SJCRH30 (cell line): Measurements from ENCODE around the gene PRKCE. TPM values are rescaled to one million over a fixed set of nuclear protein-coding genes. Genes with fewer than 3 reads are reported as not detected.

Source experiments
- DNase-seq, 2 experiments: peaks; one replicate each; pipeline ENCODE4 v3.0.0-alpha.2; 2015 to 2020
- H3K27ac ChIP-seq: fragments of 250-450 bp; sonication (Bioruptor Pico); 2 replicates; pipeline ENCODE4 v1.5.1; 2020; ENCODE audit warnings: mild to moderate bottlenecking, moderate library complexity
- H3K27me3 ChIP-seq: fragments of 250-450 bp; sonication (Bioruptor Pico); 2 replicates; pipeline ENCODE4 v1.5.1; 2020; ENCODE audit warnings: mild to moderate bottlenecking, moderate library complexity
- H3K36me3 ChIP-seq: fragments of 250-450 bp; sonication (Bioruptor Pico); 2 replicates; pipeline ENCODE4 v1.5.1; 2020; ENCODE audit warnings: mild to moderate bottlenecking, moderate library complexity
- H3K4me1 ChIP-seq: fragments of 250-450 bp; sonication (Bioruptor Pico); 2 replicates; pipeline ENCODE4 v1.5.1; 2020; ENCODE audit warnings: mild to moderate bottlenecking, moderate library complexity
- H3K4me3 ChIP-seq: fragments of 250-450 bp; sonication (Bioruptor Pico); 2 replicates; pipeline ENCODE4 v1.5.1; 2020; ENCODE audit warnings: mild to moderate bottlenecking, moderate library complexity
- H3K9me3 ChIP-seq: fragments of 250-450 bp; sonication (Bioruptor Pico); replicated peaks from 2 replicates; pipeline ENCODE4 v1.5.1; 2020; ENCODE audit warnings: mild to moderate bottlenecking, moderate library complexity
- total RNA-seq: library from RNA; depleted of rRNA; stranded (reverse); fragments of >200 nt; shearing (Covaris generic); gene quantifications from 2 replicates; pipeline ENCODE4 v1.2.3, GENCODE V29; 2014

PRKCE gene
- total RNA-seq, 1 experiment from 2014 or later = 11.9 TPM

DNA sequence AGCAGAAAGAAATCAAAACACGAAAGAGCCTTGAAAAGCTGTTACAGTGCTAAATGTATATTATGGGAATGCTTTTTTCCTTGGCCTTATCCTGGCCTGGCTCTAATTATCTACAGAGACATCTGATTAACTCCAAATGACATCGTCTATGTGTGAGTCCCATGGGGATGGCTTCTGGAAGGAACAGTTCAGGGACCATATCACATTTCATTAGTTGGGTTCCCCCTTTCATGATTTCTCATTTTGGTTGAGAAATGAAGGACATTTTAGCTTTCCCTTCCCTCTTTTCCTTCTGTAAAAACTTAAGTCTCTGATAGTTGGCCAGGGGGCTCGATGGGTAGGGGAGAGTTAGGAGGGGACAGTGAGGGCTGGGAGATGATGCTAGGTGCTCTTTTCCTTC lies 116.7 kb downstream of the PRKCE start:
- H3K36me3 ChIP-seq = no peaks in the 10 kb centered on the region
- H3K27ac ChIP-seq = no peak overlapping the region
- no peak overlapping the region for H3K4me3 ChIP-seq
- H3K4me1 ChIP-seq = peaks cover 9% of the 10 kb centered on the region; the same call in 1 of the 2 replicates
- H3K27me3 ChIP-seq = no peaks in the 10 kb centered on the region
- no peaks in the 10 kb centered on the region for H3K9me3 ChIP-seq
- DNase-seq = no peak

DNA sequence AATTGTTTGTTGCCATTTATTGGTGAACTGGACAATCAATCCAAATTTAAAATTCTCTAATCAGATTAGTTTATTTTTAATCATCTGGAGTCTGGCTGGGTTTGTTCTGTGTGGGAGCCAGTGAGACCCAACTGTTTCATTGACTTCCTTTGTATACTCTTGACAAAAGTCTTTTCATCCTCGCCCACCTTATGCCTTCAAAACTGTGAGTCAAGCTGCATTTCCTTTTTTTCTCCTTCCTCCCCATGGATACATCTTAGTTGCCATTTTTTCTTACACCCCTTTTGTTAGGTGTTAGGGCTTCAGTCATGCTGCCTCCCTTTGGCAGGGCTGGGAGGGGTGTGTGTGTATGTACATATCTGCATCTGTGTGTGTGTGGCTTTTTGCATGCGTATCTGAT lies 117.6 kb downstream of the PRKCE start:
- Histone ChIP-seq H3K9me3 (no peaks in the 10 kb centered on the region), H3K27ac (no peak overlapping the region), H3K36me3 (no peaks in the 10 kb centered on the region), H3K27me3 (no peaks in the 10 kb centered on the region), H3K4me3 (no peak overlapping the region), H3K4me1 (peaks cover 9% of the 10 kb centered on the region; the same call in 1 of the 2 replicates)
- no peak for DNase-seq

DNA sequence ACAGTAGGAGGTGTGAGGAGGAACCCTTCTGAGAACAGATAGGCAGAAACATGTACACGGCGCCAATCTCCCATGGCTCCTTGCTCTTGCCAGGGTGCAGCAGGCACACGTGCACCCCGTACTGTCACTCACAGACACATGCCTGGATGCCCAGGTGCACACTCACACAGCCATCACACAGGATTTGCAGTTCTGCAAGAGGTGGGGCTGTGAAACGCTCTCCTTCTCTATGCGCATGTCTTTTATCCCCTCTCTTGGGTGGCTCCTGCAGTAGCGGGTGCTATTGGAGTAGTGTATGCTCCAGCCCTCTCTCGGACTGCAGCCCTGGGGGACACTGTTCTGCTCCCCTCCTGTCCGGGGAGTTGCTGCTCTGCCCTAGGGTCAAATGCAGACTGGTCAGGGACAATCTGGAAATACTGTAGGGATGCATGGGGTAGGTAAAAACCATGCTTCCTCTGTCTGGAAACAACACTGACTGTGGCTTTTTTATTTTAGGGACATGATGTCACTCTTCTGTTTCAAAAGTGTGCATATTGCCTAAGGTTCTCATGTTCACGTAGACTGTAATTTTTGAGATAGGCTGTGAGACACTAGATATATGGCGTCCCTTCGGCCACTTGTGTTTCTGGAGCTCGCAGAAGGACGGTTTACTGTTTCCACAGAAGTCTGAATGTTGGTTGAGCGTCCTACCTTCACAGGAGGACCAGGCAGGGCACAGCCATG lies 118.5 kb downstream of the PRKCE start:
- Histone ChIP-seq H3K4me1 (peaks cover 9% of the 10 kb centered on the region; the same call in 1 of the 2 replicates), H3K27me3 (no peaks in the 10 kb centered on the region), H3K27ac (no peak overlapping the region), H3K9me3 (no peaks in the 10 kb centered on the region), H3K36me3 (no peaks in the 10 kb centered on the region), H3K4me3 (no peak overlapping the region)
- no peak for DNase-seq

DNA sequence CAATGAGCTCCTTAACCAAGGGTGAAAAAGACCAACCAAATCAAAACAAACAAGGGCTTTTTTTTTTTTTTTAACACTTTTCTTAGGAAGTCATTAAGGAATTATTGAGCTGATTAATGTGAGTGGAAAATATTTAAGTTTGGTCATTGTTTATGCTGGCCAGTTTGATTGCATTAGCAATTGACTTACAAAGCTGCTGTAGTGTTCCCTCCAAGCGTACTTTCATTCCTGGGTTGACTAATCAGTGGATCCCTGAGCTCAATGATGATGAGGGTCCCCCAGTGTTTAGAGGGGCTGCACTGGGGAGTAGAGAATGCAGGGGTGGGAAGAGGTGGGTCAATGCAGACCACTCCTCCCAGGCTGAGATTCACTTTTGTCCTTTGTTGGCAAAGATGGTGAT lies 119.3 kb downstream of the PRKCE start:
- H3K4me3 ChIP-seq = no peak overlapping the region
- no peak overlapping the region for H3K27ac ChIP-seq
- no peak for DNase-seq
- H3K9me3 ChIP-seq = no peaks in the 10 kb centered on the region
- H3K36me3 ChIP-seq = no peaks in the 10 kb centered on the region
- peaks cover 6% of the 10 kb centered on the region; the same call in 1 of the 2 replicates for H3K4me1 ChIP-seq
- no peaks in the 10 kb centered on the region for H3K27me3 ChIP-seq

DNA sequence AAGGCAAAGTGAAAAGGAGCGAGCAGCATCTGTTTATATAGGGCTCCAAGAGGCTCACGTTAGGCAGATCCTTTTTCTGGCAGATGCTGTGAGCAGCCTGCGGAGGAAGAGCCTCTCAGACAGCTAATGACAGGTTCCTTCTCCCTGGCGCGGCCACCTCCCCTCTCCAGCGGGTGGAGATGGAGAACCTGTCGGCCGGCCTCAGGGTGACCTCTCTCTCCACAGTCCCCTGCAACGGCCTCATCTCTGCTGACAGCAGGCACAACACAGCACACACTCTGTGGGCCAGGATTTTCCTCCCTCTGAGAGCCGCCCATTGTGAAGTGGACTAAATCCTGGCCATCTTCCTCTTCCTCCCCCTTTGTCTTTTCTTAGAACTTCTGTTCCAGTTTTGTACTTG lies 119.8 kb downstream of the PRKCE start:
- peak; percentile 49 to 67 for DNase-seq
- no peaks in the 10 kb centered on the region for H3K9me3 ChIP-seq
- H3K27ac ChIP-seq = no peak overlapping the region
- no peaks in the 10 kb centered on the region for H3K27me3 ChIP-seq
- H3K4me1 ChIP-seq = peaks cover 2% of the 10 kb centered on the region; the same call in 1 of the 2 replicates
- no peaks in the 10 kb centered on the region for H3K36me3 ChIP-seq
- no peak overlapping the region for H3K4me3 ChIP-seq

DNA sequence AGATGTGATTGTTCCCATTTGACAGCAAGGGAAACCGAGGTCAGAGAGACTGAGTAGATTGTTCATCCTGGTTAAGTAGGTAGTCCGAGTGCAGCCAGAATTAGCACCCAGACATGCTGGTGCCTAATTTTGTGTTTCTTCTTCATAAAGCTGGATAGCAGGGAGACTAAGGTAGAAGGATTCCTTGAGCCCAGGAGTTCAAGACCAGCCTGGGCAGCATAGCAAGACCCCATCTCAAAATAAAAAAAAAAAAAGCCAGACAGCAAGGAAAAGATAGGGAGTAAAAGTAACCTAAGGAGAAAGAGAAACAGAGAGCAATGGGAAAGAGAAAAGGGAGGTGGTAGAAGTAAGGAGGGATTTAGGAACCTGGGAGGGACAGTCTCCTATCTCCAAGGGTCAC lies 120.6 kb downstream of the PRKCE start:
- Histone ChIP-seq H3K4me3 (no peak overlapping the region), H3K9me3 (no peaks in the 10 kb centered on the region), H3K4me1 (no peaks in the 10 kb centered on the region), H3K27ac (no peak overlapping the region), H3K36me3 (no peaks in the 10 kb centered on the region), H3K27me3 (no peaks in the 10 kb centered on the region)
- DNase-seq = no peak

DNA sequence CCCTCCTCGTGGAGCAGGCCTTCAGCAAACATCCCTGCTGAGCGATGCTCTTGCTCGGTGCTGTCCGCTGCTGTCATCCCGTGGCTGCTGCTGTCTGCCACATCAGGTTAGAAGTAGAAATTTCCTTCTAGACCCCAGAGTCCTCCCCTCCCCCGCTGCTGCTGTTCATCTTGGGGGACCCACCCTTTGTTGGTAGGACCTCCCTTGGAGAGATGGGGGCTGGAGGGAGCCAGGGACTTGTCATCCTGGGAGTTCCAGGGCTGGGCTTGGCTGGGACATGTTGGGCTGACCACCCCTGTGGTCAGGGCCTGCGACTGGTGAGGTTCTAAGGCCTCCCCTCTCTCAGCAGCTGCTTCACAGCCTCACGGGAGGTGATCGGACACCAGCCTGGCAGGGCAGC lies 122.4 kb downstream of the PRKCE start:
- Histone ChIP-seq H3K9me3 (no peaks in the 10 kb centered on the region), H3K4me3 (no peak overlapping the region), H3K4me1 (no peaks in the 10 kb centered on the region), H3K36me3 (no peaks in the 10 kb centered on the region), H3K27ac (no peak overlapping the region), H3K27me3 (no peaks in the 10 kb centered on the region)
- DNase-seq = no peak

DNA sequence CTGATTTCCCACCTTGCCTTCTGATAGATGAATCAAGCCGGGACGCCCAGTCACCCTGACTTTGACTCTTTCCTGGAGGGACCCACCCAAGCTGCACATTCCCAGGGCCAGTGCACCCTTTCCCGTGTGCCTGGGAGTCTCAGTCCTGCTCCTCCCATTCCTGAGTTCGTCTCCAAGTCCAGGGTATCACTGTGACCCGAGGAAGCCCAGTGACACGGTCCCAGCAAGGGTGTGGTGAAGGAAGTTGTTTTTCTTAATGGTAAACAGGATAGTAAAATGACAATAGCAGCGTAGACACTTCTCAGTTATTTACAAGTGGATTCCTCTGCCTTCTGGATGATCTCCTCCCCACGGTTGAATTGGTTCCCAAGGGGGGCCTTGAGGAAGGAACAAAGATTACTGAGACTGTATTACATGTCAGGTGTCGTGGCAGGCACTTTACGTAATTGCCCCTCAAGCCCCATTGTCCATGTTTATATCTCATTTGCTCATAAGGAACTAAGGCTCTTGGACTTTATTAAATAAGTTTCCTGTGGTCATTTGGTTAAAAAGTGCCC lies 123.3 kb downstream of the PRKCE start:
- no peaks in the 10 kb centered on the region for H3K4me1 ChIP-seq
- no peaks in the 10 kb centered on the region for H3K27me3 ChIP-seq
- no peaks in the 10 kb centered on the region for H3K9me3 ChIP-seq
- H3K4me3 ChIP-seq = no peak overlapping the region
- no peak overlapping the region for H3K27ac ChIP-seq
- no peaks in the 10 kb centered on the region for H3K36me3 ChIP-seq
- no peak for DNase-seq

DNA sequence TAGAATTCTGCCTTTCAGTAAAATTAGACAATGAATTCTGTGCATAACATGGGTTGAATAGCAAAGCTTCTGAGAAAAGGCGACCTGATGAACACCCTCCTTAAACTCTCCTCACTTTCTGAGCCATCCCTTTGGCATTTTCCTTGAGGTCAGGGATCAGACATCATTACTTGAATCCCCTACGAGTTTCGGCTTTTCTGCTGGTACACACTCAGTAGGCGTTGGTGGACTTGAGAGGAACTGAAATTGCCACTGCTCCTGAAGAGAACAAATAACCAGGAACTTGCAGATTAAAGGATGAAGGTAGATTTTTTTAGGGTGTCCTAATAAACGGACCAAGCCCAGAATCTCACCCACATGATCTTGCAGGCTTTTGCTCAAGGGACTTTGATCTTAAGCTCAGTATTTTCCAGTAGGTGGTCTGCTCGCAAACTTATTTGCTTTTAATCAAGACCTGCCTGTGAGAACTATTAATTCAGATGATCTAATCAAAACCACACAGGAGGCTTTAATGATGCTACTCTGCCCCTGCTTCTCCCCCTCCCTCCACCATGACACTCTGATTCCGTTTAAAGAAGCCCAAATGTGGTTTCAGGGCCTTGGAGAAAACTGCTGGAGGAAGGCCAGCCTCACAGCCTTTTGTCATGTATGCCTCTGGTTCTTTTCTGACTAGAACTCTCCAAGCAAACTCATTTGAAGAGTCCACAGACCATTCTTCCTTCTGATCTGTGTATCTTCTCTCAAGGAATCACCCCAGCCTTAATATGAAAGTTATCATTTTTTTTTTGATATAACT lies 124.9 kb downstream of the PRKCE start:
- Histone ChIP-seq H3K4me1 (no peaks in the 10 kb centered on the region), H3K27me3 (no peaks in the 10 kb centered on the region), H3K36me3 (no peaks in the 10 kb centered on the region), H3K27ac (no peak overlapping the region), H3K9me3 (no peaks in the 10 kb centered on the region), H3K4me3 (no peak overlapping the region)
- DNase-seq = no peak

DNA sequence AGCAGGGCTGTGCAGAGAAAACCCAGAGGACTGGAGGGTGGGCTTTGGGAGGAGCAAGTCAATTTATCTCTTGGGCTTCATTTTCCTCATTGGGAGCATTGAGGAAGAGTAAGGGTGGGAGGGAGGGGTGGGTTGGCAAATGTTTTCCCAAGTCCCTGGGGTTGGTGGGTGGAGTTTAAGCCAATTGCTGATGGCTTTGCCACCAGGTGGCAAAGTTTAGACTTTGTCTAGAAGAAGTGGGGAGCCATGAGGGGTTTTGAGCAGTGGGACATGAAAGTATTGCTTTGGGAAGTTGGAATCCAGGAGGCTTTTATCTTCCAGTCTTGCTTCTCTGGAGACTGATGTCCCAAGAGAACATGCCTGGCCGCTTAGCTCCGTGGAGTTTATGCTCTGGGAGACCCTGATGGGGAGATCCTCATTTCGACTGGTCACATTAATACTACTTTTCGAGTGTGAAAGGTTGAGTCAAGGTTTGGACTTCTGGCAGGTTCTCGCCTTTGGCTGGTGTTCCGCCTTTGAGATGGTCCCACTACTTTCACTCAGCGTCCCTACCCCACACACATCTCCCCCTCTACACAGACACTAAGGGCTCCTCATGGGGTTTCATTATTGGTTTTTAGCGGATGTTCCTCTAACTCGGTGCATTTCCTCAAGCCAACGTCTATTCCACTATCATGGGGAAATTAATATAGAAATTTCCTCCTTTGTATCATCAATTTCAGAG lies 126.7 kb downstream of the PRKCE start:
- Histone ChIP-seq H3K9me3 (no peaks in the 10 kb centered on the region), H3K27me3 (no peaks in the 10 kb centered on the region), H3K4me3 (no peak overlapping the region), H3K4me1 (no peaks in the 10 kb centered on the region; the same call in 1 of the 2 replicates), H3K27ac (no peak overlapping the region), H3K36me3 (no peaks in the 10 kb centered on the region)
- DNase-seq = no peak

DNA sequence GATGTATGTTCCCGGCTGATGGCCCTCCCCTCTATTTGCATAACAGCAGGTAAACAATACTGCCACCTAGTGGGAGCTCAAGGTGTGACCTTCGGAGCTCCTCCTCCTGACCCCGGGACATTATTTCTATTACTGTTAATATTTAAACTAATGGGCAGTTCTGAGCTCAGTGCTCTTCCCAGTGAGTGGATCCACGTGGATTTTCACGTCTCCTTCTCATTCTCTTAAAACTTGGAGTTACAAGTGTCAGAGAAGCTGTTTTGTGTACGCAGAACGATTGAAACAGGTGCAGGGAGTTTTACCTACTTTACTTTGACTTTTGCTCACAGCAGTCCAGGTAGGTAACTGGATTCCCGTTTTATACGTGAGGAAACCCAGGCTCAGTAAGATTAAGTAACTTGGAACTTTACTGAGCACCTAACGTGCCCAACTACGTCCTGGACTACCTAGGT lies 127.3 kb downstream of the PRKCE start:
- H3K36me3 ChIP-seq = no peaks in the 10 kb centered on the region
- no peaks in the 10 kb centered on the region for H3K9me3 ChIP-seq
- DNase-seq = peak; percentile 76 to 83
- H3K4me3 ChIP-seq = no peak overlapping the region
- no peak overlapping the region for H3K27ac ChIP-seq
- no peaks in the 10 kb centered on the region for H3K27me3 ChIP-seq
- H3K4me1 ChIP-seq = no peaks in the 10 kb centered on the region; the same call in 1 of the 2 replicates

DNA sequence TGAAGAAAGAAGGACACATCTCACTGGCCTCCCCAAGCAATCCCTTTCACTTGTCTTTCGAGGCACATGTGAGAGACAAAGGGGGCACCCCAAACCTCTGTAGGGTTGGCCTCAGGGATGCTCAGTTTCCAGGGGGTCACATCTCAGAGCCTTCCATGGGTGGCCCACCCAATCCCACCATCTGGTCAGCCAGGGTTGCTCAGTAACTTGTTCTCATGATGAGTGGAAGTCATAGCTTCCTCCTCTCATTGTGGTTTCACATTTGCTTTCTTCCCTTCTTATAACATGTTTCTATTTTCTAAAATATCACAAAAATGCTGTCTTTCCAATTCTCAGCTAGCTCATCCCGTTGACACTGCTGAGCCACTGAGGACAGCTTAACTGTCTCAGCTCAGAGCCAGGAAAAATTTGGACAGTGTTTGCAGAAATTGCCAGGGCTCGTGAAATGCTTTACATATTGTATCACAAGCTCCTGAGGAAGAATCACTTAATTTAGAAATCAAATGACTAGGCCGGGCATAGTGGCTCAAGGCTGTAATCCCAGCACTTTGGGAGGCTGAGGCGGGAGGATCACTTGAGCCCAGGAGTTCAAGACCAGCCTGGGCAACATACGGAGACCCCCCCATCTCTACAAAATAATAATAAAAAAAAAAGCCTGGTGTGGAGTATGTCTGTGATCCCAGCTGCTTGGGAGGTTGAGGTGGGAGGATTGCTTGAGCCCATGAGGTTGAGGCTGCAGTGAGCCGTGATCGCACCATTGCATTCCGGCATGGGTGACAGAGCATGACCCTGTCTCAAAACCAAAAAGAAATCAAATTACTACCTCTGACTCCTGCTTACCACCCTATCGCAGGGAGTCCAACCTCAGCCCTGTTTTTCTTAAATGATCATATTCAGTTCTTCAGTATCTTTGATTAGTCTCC lies 129.3 kb downstream of the PRKCE start:
- no peaks in the 10 kb centered on the region for H3K9me3 ChIP-seq
- no peak for DNase-seq
- no peaks in the 10 kb centered on the region; the same call in 1 of the 2 replicates for H3K4me1 ChIP-seq
- no peak overlapping the region for H3K4me3 ChIP-seq
- H3K36me3 ChIP-seq = no peaks in the 10 kb centered on the region
- no peaks in the 10 kb centered on the region for H3K27me3 ChIP-seq
- H3K27ac ChIP-seq = no peak overlapping the region

DNA sequence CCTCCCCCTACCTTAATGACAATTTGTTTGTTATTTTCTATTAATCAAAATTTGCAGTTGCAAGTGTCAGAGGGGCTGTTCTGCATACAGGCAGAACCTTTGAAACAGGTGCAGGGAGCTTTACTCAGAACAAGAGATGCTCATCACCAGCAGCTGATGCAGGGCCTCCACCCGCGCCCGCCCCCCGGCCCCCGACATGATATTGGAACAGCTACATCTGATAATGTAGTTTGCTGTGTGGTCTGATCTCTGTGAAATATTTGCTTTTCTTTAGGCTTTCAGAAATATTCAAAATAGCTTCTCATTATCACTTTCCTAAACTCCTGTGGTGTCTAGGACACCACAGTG lies 130.0 kb downstream of the PRKCE start:
- Histone ChIP-seq H3K27ac (no peak overlapping the region), H3K27me3 (no peaks in the 10 kb centered on the region), H3K4me3 (no peak overlapping the region), H3K36me3 (no peaks in the 10 kb centered on the region), H3K4me1 (no peaks in the 10 kb centered on the region; the same call in 1 of the 2 replicates), H3K9me3 (no peaks in the 10 kb centered on the region)
- DNase-seq = no peak

DNA sequence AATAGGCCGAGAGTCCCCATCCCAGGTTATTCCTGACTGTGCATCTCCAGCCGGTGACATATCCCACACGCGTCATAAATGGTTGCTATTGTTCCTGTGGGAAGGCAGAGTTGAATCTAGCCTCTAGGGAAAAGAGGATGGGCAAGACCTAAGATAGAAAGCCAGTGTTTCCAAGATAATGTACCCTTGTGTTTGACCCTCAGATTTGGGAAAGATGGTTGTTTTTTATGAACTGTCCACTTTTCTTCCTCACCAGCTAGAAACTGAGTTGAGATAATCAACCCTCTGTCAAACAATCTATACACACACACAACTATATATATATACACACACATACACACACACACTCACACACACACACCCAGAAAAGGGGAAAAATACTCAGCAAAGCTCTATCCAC lies 131.0 kb downstream of the PRKCE start:
- Histone ChIP-seq H3K4me1 (no peaks in the 10 kb centered on the region; the same call in 1 of the 2 replicates), H3K27me3 (no peaks in the 10 kb centered on the region), H3K9me3 (no peaks in the 10 kb centered on the region), H3K27ac (no peak overlapping the region), H3K36me3 (no peaks in the 10 kb centered on the region), H3K4me3 (no peak overlapping the region)
- DNase-seq = no peak
